GM21786 (cell line): ENCODE results near the gene GALE.
"Not testable (repeated sequence)": the region's sequence is repeated elsewhere in the genome, so short reads cannot be mapped to it uniquely, and the experiment has no call there.

Source experiments
- ATAC-seq: cut with Tn5 transposase; IDR thresholded peaks from one replicate; pipeline ENCODE4 v1.9.1; 2021; ENCODE audit not compliant: unreplicated experiment

GALE gene

DNA sequence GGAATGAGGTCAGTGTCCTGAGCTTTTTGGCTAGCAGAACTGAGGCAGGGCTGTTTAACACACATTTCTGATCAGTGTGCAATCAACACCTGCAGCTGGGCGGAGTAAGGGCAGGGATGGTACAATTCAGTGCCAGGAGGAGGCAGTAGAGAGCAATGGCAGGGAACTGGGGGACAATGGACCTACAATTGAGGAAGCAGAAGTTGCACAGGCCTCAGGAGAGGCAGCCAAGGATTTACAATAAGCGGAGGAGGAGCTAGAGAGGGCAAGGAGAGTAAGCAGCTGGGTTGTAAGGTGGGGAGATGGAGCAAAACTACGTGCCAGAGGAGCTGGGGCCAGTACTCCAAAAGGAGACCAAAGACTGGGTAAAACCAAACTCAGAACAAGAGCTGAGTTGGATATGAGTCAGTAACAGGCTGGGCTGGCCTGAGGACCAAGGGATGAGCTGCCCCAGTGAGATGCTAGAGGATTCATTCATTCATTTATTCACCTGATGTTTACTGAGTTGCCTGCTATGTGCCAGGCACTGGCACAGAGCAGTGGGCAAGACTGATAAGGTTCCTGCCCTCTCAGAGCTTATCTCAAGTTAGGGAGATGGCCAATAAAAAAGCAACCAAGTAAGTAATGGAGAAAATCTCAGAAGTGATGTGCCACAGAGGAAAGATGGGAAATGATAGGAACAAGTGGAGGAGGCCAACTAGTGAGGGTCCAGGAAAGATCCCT, 10.4 kb upstream of the GALE start:
- ATAC-seq, result no peak

DNA sequence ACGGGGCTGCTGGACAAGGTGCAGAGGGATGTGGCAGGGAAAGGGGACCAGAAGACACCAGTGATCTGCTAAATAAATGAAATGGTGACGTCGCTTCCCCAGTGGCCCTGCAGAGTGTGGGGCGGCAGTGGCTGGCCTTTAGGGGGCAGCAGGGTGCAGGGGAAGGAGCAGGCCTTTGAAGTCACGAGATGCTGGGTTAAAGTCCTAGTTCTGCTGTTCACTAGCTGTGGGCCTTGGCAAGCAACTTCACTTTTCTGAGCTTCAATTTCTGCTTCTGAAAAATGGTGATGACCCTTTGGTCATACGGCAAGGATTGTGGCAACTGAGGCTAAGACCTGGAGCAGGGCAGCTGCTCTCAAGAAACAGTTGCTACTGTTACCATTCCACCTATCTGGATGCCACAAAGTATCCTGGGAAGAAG, 9.2 kb upstream of the GALE start:
- peak; percentile 79 for ATAC-seq

DNA sequence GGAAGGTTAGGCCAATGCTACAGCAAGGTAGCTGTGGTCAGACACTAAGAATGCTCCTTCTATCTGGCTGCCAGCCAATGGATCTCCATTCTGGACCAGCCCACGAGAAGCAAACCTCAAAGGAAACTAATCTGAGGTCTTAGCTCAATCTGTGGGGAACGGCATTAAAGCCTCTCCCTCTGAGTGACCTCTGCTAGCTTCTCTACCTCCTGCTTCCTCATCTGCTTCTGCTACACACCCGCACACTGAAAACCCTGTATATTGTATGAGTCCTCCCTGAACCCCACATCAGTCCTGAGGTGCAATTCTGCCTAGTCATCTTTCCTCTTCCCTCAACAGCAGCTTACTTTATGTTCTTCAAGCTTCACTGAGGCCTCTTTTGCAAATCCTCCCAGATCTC, 6.9 kb upstream of the GALE start:
- no peak for ATAC-seq

DNA sequence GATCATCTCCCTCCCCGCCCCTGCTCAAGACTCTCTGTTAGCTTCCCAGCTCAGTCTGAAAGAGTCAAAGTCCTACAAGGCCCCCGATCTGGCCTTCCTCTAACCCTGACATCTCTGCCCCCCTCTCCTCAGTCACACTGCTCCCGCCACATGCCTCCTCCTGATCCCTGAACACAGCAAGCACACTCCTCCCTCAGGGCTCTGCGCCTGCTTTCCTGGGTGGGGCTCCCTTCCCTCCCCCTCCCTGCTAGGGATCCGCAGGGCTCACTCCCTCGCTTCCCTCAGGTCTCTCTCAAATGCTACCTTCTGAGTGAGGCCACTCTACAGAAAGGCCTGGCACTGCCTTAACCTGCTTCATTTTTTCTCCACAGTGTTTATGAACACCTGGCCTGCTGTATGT, 5.7 kb upstream of the GALE start:
- no peak for ATAC-seq

DNA sequence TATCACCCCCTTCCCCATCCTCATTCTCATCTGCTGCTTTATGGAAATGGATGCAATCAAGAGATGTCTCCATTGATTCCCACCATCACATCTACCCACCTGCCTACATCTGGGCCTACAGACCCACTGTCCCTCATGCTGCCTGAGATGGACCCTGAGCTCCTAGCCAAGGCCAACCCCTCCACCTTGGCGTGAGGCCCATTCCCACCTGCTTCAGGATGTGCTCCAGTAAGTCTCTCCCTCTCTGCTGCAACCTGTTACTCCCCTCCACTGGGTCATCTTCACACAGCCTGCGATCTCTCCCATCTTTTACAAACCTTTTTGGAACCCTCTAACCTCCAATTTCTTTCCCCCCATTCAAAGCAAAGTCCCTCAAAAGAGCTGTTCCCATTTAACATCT, 4.5 kb upstream of the GALE start:
- no peak for ATAC-seq

DNA sequence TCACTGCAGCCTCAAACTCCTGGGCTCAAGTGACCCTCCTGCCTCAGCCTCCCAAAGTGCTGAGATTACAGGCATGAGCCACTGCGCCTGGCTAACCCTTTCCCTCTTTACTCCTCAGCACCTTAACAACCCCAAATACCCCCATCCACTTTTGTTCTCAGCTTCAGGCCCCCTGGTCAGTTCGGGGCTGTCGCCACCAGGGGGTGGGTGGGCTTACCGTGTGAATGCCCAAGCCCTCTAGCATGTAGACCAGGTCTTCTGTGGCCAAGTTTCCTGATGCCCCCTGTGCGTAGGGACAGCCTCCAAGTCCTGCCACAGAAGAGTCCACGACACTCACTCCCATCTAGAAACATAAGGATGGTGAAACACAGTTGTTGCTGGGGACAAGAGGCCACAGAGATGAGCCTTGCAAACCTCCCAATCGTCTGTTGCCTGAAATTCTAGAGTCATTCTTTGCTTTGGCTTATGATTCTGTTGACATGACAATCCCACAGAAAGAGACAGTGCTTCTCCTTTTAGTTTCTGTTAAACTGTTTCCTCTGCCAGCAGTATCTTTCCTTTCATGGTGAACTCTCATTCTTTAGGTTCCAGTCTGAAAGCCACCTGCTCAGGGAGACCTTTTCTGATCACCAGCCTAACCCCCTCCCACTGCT, 3.8 kb upstream of the GALE start:
- no peak for ATAC-seq

DNA sequence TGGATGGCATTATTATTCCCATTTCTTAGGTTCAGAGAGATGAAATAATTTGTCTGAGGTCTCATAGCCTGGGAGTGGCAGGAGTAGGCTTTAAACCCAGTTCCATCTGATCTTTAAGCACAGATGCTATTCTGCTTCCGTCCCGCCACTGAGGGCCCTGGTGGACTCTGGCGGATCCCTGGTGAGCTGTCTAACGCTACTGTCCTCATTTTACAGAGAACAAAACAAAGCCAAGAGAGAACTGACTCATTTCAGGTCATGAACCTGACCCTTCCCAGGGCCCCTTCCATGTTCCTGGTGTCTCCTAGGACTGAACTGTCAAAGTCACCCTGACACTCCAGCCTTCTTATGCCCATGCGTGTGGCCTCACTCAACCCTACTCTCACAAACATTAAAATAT, 3.1 kb upstream of the GALE start:
- ATAC-seq, result no peak

DNA sequence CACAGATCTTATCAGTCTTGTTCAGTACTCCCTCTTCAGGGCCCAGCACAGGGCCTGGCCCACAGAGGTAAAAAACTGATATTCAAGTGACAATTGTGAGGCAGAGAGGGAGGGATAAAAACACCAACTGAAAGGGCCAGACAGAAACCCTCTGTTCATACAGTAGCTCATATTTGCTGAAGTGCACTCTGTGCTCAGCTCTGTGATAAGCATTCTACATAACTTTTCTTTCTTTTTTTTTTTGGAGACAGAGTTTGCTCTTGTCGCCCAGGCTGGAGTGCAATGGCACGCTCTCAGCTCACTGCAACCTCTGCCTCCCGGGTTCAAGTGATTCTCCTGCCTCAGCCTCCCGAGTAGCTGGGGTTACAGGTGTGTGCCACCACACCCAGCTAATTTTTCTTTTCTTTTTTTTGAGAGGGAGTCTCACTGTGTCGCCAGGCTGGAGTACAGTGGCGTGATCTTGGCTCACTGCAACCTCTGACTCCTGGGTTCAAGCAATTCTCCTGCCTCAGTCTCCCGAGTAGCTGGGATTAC, 2.3 kb upstream of the GALE start:
- ATAC-seq, result not testable (repeated sequence)

DNA sequence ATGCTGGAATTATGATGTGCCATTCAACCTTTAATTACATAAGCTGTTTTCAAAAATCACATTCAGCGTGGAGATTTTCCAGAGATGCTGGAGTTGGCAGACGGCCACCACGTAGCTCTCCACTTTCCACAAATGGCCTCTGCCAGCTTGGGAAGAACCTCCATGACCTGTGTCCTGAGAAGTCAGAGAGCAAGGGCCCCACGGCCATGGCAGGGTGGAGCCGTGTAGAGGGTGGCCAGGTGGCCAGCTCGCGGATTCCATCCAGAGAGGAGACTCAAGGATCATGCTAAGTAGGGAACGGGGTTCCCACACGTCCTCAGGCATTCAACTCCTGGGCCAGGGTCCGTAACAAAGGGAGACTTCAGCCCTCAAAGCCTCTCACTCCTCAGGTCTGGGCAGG, 1.3 kb upstream of the GALE start:
- ATAC-seq, result no peak

DNA sequence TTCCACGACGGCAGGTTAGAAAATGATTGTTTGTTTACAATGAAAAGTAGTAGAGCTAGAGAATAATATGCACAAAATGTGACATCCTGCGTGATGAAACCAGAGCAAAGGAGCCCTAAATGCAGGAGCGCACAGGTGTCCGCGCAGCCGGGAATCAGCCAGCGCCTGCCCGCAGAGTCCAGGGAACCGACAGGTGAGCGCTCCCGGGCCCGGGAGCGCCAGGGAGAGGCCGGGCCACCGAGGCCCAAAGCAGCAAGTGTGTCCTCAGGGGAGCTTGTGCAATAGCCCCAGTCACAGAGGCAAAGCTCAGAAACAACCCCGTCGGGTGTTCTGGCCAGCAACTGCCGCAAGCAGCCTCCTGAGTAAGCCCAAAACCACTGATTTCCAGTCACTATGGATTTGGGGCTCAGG, 789 bp upstream of the GALE start:
- no peak for ATAC-seq

DNA sequence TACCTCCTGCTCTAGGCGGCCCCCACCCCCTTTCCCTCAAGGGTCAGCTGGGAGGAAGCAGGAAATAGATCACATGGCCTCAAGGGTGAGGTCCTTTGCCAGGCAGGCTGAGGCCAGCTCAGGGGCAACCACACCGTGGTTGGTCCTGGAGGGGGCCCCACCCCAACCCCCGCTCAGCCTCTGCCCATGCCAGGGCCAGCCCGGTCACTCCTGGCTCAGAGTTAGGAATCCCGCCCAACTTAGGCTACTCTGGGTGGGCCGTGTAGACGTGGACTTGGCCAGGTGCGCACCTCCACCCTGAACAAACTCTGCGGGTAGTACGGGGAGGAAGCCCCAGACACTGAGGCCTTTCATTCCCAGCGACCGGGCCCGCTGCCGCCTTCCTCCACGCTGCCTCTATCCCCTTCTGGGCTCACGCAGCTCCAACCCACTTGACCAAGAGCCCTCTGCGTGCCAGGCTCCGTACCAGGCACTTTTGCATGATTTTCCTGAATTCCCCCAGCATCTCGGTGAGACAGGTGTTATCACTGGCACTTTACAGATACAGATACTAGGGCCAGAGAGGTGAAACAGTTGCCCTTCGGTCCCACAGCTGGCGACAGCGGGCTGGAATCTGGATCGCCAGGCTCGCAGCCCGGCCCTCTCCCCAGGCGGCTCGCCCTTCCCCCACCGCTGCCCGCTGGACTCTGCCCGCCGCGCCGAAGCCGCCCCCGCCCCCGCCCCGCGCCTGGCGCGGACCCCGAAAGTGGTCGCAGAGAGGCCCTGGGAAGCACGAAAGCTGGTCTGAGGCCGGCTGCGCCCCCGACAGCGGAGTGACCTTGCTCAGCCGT, 769 bp downstream of the GALE start:
- ATAC-seq, result peak; percentile 2

DNA sequence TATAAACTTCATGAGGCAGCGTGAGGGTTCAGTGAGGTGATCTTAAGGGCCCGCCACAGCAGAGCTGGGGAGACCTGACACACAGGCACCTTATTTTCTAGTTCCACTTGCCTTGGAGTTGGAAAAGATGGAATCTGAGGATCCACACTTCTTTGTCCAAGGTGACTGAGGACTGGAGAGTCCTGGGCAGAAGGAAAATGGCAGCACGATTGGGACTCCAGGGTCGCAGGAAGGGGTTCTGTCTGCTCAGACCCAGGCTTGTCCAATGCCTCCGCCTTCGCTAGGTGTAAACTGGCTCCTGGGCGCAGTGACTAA, 1.3 kb downstream of the GALE start:
- ATAC-seq, result no peak

DNA sequence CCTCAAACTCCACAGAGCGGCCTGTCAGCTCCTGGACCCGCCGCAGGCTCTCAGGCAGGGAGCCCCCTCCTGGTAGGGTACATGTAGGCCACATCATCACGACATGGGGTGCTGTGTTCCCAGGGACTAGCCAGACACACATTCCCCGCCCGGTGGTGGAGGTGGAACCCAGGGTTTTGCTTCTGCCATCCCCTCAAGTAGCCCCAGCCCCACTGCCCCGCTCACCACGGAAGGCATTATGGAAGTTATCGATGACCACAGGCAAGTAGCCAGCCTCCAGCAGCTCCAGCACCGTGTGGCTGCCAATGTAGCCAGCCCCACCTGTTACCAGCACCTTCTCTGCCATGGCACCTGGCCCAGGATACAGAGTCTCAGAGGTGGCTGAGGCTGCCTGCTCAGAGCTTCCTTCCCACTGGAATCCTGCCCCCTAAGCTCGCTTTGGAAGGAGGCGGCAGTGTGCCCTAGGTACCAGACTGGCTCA, 1.9 kb downstream of the GALE start:
- no peak for ATAC-seq

DNA sequence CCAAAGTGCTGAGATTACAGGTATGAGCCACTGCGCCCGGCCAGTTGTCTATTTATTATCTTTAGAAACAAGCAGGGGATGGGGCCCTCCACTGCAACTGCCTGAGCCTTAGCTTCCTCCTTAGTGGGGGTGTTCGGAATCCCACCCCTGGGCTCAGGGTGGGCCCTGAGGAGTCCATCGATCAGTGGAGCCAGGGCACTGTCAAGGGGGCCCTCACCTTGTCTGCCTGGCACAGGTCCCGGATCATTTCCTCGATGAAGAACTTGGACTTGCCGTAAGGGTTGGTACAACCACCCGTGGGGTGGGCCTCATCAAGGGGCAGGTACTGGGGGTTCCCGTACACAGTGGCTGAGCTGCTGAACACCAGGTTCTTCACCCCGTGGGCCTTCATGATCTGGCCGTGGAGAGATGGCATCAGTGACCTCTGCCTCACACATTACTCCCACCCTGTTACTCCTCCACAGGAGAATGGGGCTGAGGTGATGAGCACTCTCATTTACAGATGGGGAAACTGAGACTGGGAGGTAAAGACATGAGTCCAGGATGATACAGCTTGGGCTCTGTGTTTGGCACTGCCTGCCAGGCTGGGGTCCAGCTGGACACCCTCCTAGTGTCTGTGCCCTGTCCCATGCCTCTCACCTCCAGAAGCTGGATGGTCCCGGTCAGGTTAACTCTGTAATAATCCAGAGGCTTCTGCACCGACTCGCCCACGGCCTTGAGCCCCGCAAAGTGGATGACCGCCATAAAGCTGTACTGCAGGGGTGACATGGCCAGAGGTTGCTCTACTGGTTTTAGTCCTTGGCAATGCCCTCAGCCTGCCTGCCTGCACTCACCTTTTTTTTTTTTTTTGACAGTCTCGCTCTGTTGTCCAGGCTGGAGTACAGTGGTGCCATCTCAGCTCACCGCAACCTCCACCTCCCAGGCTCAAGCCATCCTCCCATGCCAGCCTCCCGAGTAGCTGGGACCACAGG, 2.8 kb downstream of the GALE start:
- no peak for ATAC-seq

DNA sequence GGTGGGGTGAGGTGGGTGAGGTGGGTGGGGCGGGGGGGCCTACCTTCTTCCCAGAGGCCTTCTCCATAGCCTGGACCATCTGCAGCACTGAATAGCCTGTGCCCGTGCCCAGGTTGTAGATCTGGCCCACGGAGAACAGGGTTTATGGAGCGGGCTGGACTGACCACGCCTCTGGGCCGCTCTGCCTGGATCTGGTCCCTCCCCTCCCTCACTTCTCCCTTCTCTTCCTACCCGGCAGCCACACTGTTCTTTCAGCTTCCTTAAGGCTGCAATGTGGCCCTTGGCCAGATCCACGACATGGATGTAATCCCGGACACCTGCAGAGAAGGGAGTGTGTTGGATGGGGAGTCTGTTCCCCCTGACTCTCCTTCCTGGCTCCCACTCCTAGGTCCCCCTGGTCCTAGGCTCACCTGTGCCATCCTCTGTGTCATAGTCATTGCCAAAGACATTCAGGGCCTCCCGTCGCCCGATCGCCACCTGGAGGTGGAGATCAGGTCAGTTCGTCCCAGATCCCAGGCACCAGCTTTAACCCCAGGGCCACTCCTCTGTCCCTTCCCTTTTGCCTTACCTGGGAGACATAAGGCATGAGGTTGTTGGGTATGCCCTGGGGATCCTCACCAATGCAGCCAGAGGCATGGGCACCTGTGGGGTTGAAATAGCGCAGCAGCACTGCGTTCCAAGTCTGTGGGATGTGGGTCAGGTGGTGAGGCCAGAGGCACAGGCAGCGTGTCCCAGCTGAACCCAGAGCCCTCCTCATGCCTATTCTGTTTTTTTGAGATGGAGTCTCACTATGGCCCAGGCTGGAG, 3.9 kb downstream of the GALE start:
- ATAC-seq, result no peak

DNA sequence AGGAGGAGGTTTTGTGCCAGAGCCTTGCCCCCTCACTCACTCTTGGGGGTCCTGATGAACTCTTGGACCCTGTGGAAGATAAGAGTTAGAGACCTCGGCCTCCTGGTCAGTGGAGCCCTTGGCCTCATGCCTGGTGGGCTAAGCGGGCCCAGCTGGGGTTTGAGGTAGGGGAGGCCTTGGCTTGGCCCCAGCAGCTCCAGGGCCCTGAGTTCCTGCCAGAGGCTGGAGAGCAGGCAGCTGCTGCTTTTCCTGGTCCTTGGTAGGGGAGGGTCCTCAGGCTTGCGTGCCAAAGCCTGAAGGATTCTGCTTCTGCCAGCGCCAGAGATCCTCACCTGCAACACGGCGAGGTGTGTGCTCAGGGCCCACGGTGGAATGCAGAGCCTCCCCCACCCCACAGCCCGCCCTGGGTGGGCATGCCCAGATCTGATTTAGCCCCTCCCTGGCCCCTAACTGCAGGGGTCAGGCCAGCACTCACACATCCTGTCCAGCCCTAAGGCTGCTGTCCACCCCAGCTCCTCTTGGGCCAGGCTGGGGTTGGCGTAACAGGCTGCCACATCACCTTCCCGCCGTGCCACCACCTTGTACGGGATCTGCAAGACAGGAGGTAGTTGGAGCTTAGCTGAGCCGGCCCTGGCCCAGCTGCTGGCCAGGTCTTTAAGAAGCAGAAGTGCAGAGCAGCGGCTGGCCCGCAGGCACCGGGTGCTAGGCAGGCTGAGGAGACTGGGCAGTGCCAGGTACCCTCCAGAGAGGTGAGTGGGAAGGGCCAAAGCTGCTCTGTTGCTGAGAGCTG, 4.7 kb downstream of the GALE start:
- ATAC-seq, result no peak

DNA sequence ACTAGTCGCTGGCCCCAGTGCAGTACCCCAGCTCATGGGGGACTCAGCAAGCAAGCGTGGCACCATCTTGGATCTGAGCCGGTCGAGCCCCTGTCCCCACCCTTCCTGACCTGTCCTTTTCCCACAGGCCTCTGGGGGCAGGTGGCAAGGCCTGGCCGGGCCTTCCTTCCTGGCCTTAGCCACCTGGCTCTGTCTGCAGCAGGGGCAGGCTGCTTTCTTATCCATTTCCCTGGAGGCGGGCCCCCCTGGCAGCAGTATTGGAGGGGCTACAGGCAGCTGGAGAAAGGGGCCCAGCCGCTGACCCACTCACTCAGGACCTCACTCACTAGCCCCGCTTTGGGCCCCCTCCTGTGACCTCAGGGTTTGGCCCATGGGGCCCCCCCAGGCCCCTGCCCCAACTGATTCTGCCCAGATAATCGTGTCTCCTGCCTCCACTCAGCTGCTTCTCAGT, 5.8 kb downstream of the GALE start:
- not testable (repeated sequence) for ATAC-seq

DNA sequence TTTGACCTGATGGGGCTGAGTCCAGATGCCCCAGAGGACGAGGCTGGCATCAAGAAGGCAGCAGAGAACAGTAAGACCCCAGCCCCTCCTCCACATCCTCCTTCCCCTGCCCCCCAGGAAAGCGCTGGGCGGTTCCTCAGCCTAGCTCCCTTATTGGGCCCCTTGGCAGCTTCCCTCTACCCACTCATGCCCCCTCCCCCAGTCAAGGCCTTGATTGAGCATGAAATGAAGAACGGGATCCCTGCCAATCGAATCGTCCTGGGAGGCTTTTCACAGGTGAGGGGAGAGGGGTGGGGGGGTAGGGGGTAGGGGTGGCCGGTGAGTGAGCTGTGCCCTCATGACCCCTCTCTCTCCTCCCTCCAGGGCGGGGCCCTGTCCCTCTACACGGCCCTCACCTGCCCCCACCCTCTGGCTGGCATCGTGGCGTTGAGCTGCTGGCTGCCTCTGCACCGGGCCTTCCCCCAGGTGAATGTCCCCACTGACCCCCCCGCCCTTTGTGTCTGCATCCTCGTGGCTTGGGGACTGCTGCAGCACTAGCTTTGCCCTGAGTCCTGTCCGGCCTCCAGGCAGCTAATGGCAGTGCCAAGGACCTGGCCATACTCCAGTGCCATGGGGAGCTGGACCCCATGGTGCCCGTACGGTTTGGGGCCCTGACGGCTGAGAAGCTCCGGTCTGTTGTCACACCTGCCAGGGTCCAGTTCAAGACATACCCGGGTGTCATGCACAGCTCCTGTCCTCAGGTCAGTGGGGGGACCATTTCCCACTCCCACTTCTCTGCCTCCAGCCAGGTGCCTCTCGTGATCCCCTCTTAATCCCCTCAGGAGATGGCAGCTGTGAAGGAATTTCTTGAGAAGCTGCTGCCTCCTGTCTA, 6.5 kb downstream of the GALE start:
- no peak for ATAC-seq
